Stimulated activated CD8-positive, alpha-beta memory T cell treated with anti-CD3 and anti-CD28 coated beads, Interleukin-4, amount 100 ng/mL, for 48 hours (primary cell): Measurements from ENCODE around the gene PARD3B.
A peak's percentile ranks its signal among the peaks of the same experiment; 100 is the strongest.

ENCODE experiments used
- DNase-seq: peaks from one replicate; pipeline ENCODE4 v3.0.0-alpha.2; 2020

The PARD3B gene

GRCh38 chr2:204909791-204910190 is 364.5 kb downstream of the PARD3B start:
- DNase-seq = no peak

- DNase-seq = no peak
Measured at GRCh38 chr2:204913312-204913711, 368.0 kb downstream of the PARD3B start.

- no peak for DNase-seq
Measured at GRCh38 chr2:204913854-204914464, 368.7 kb downstream of the PARD3B start.

- no peak for DNase-seq
Measured at GRCh38 chr2:204914708-204915107, 369.4 kb downstream of the PARD3B start.

GRCh38 chr2:204917089-204917701 is 371.9 kb downstream of the PARD3B start:
- DNase-seq = no peak

GRCh38 chr2:204920776-204921175 is 375.5 kb downstream of the PARD3B start:
- no peak for DNase-seq

GRCh38 chr2:204923957-204924356 is 378.7 kb downstream of the PARD3B start:
- DNase-seq = no peak

GRCh38 chr2:204931562-204931961 is 386.3 kb downstream of the PARD3B start:
- DNase-seq = no peak

- DNase-seq = no peak
Measured at GRCh38 chr2:204933735-204934374, 388.6 kb downstream of the PARD3B start.

- no peak for DNase-seq
Measured at GRCh38 chr2:204944927-204945326, 399.7 kb downstream of the PARD3B start.

GRCh38 chr2:204945376-204945775 is 400.1 kb downstream of the PARD3B start:
- DNase-seq = no peak

GRCh38 chr2:204946892-204947291 is 401.6 kb downstream of the PARD3B start:
- DNase-seq = no peak

- DNase-seq = no peak
Measured at GRCh38 chr2:204947405-204947804, 402.1 kb downstream of the PARD3B start.

GRCh38 chr2:204948024-204948763 is 402.9 kb downstream of the PARD3B start:
- no peak for DNase-seq

- no peak for DNase-seq
Measured at GRCh38 chr2:204948822-204949221, 403.5 kb downstream of the PARD3B start.

GRCh38 chr2:204950695-204951346 is 405.5 kb downstream of the PARD3B start:
- DNase-seq = no peak

GRCh38 chr2:204958371-204958770 is 413.1 kb downstream of the PARD3B start:
- no peak for DNase-seq

- no peak for DNase-seq
Measured at GRCh38 chr2:204964414-204964813, 419.1 kb downstream of the PARD3B start.

- no peak for DNase-seq
Measured at GRCh38 chr2:204966245-204966644, 421.0 kb downstream of the PARD3B start.

- peak; percentile 42 for DNase-seq
Measured at GRCh38 chr2:204967199-204967960, 422.1 kb downstream of the PARD3B start.

- no peak for DNase-seq
Measured at GRCh38 chr2:204971206-204971907, 426.1 kb downstream of the PARD3B start.

GRCh38 chr2:204972161-204972560 is 426.9 kb downstream of the PARD3B start:
- no peak for DNase-seq
